ENCODE results near the gene DYRK4. TPM values are rescaled to one million over a fixed set of nuclear protein-coding genes. Genes with fewer than 3 reads are reported as not detected.

Gene DYRK4
- total and polyA plus RNA-seq, 4 donors, result 29.6 to 74.8 (median 39.6) TPM

DNA sequence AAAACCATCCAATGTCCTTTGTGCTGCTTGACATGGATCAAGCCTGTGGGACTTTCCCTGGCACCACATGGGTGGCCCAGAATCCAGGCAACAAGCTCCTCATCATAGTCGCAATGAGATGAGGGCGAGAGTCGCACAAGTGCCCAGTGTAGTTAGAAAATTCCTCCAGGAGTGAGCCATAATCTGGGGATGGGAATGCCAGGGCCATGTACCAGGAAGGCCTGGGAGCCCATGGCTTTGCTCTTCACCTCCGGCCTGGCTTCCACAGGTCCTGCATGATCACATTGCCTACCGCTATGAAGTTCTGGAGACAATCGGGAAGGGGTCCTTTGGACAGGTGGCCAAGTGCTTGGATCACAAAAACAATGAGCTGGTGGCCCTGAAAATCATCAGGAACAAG is 33.9 kb downstream of the DYRK4 start:
- Histone ChIP-seq H3K36me3 (ENCODE audit: control insufficient read depth in 1 of 2, insufficient read depth in 2 of 2, low read length in 1 of 2) (no peaks in the 10 kb centered on the region), H3K4me1 (ENCODE audit: control insufficient read depth in 1 of 2, insufficient read depth in 2 of 2, low read length in 2 of 2) (no peaks in the 10 kb centered on the region), H3K27me3 (ENCODE audit: control insufficient read depth in 1 of 2, insufficient read depth in 2 of 2, low read length in 1 of 2) (no peaks in the 10 kb centered on the region), H3K4me3 (ENCODE audit: low read length in 2 of 2) (no peak overlapping the region), H3K27ac (ENCODE audit: low read depth in 1 of 2, low read length in 2 of 2) (no peak overlapping the region), H3K9me3 (ENCODE audit: control insufficient read depth, low read length) (no peaks in the 10 kb centered on the region)
- WGBS, 2 donors, result 93 to 94% methylated on average over 6 of the region's 6 CpGs
- DNase-seq, result no peak
- no peak for ATAC-seq (ENCODE audit: low FRiP score)
- intact Hi-C loops (cut with DNase I), result no loop called here

DNA sequence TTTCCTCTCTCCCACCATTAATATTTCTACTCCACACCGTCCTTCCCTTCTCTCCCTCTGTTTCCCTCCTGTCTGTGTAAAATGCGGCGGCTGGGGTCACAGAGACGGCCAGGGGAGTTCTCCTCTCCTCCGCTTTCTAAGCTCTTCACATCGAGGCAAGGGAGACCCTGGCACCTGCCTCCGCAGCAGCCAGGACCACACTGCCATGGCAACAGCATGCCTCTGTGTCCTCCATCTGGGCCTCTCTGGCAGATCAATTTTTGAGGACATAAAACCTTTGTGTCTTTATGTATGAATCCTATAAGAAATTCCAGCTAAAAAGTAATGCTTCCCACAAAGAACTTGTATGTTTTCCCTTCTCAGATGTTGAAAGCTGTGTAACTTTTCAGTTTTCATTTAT is 41.4 kb downstream of the DYRK4 start:
- H3K36me3 ChIP-seq (ENCODE audit: control insufficient read depth in 1 of 2, insufficient read depth in 2 of 2, low read length in 1 of 2), result no peaks in the 10 kb centered on the region
- H3K4me3 ChIP-seq (ENCODE audit: low read length in 2 of 2), result no peak overlapping the region
- intact Hi-C loops (cut with DNase I), result loop anchor here (10.0 kb wide), 1 partner anchor 151 kb away; no protein-coding TSS in a partner anchor
- no peak overlapping the region for H3K27ac ChIP-seq (ENCODE audit: low read depth in 1 of 2, low read length in 2 of 2)
- ATAC-seq (ENCODE audit: low FRiP score), result no peak
- no peaks in the 10 kb centered on the region for H3K9me3 ChIP-seq (ENCODE audit: control insufficient read depth, low read length)
- no peaks in the 10 kb centered on the region for H3K27me3 ChIP-seq (ENCODE audit: control insufficient read depth in 1 of 2, insufficient read depth in 2 of 2, low read length in 1 of 2)
- H3K4me1 ChIP-seq (ENCODE audit: control insufficient read depth in 1 of 2, insufficient read depth in 2 of 2, low read length in 2 of 2), result no peaks in the 10 kb centered on the region
- 60 to 65% methylated on average over 7 of the region's 7 CpGs for WGBS, 2 donors
- no peak for DNase-seq

DNA sequence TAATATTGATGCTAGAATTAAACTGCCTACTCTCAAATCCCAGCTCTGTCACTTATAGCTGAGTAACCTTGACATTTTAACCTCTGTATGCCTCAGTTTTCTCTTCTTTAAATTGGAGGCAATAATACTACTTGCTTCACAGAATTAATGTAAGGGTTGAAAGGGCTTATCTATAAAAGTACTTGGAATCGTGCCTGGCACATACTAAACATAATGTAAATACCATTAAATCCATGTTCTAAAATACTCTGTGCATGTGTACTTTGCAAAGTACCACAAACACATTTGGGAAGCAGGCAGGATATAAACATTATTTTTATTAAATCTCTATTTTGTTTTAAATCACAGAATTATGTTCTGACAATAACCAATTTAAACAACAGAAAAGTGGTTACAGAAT is 41.9 kb downstream of the DYRK4 start:
- ATAC-seq (ENCODE audit: low FRiP score), result no peak
- Histone ChIP-seq H3K27ac (ENCODE audit: low read depth in 1 of 2, low read length in 2 of 2) (no peak overlapping the region), H3K36me3 (ENCODE audit: control insufficient read depth in 1 of 2, insufficient read depth in 2 of 2, low read length in 1 of 2) (no peaks in the 10 kb centered on the region), H3K9me3 (ENCODE audit: control insufficient read depth, low read length) (no peaks in the 10 kb centered on the region), H3K4me1 (ENCODE audit: control insufficient read depth in 1 of 2, insufficient read depth in 2 of 2, low read length in 2 of 2) (no peaks in the 10 kb centered on the region), H3K27me3 (ENCODE audit: control insufficient read depth in 1 of 2, insufficient read depth in 2 of 2, low read length in 1 of 2) (no peaks in the 10 kb centered on the region), H3K4me3 (ENCODE audit: low read length in 2 of 2) (no peak overlapping the region)
- 9 to 11% methylated on average over 1 of the region's 1 CpG for WGBS, 2 donors
- intact Hi-C loops (cut with DNase I), result loop anchor here (10.0 kb wide), 1 partner anchor 151 kb away; no protein-coding TSS in a partner anchor
- DNase-seq, result no peak

DNA sequence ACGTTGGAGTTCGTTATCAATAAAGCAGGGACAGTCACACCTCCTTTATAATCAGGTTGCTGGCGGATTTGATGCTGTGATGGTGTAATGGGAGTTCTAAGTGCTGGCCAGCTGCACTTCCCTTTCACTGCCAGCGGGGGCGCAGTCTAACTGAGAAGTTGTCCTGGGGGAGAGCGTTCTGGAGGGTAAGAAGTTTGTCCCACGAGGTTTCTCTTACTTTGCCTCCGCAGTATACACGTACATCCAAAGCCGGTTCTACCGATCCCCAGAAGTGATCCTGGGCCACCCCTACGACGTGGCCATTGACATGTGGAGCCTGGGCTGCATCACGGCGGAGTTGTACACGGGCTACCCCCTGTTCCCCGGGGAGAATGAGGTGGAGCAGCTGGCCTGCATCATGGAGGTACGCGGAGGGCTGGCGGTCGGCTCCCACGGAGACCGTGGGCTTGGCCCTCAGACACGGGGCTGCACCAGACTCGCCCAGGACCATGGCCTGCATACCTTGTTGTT is 42.7 kb downstream of the DYRK4 start:
- DNase-seq (peak; percentile 84 to 89), ATAC-seq (ENCODE audit: low FRiP score) (peak; percentile 95)
- Histone ChIP-seq H3K27ac (ENCODE audit: low read depth in 1 of 2, low read length in 2 of 2) (peak overlapping the region in 1 of 2 donors; percentile 26), H3K9me3 (ENCODE audit: control insufficient read depth, low read length) (no peaks in the 10 kb centered on the region), H3K4me1 (ENCODE audit: control insufficient read depth in 1 of 2, insufficient read depth in 2 of 2, low read length in 2 of 2) (no peaks in the 10 kb centered on the region), H3K36me3 (ENCODE audit: control insufficient read depth in 1 of 2, insufficient read depth in 2 of 2, low read length in 1 of 2) (no peaks in the 10 kb centered on the region), H3K27me3 (ENCODE audit: control insufficient read depth in 1 of 2, insufficient read depth in 2 of 2, low read length in 1 of 2) (no peaks in the 10 kb centered on the region), H3K4me3 (ENCODE audit: low read length in 2 of 2) (peak overlapping the region; percentile 71 to 82)
- WGBS, 2 donors, result 0 to 1% methylated on average over 25 of the region's 25 CpGs
- intact Hi-C loops (cut with DNase I), result loop anchor here (10.0 kb wide), 1 partner anchor 150 kb away; no protein-coding TSS in a partner anchor

DNA sequence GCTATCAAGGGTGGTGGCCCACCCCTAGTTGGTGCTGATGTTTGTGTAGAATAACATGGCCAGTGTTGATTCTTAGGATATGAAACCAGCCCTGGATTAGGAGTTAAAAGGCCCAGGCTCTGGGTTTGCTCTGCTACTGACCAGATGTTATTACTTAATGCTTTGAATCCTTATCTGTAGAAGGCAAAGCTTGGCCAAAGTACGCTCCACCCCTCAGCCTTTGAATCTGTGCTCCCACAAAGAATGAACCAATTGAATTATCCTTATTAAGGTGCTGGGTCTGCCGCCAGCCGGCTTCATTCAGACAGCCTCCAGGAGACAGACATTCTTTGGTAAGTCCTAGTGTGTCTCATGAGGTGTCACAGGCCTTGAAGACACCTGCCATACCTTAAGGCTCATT is 45.0 kb downstream of the DYRK4 start:
- no peaks in the 10 kb centered on the region for H3K9me3 ChIP-seq (ENCODE audit: control insufficient read depth, low read length)
- H3K4me1 ChIP-seq (ENCODE audit: control insufficient read depth in 1 of 2, insufficient read depth in 2 of 2, low read length in 2 of 2), result no peaks in the 10 kb centered on the region
- no peak overlapping the region for H3K4me3 ChIP-seq (ENCODE audit: low read length in 2 of 2)
- DNase-seq (no peak), ATAC-seq (ENCODE audit: low FRiP score) (no peak)
- H3K36me3 ChIP-seq (ENCODE audit: control insufficient read depth in 1 of 2, insufficient read depth in 2 of 2, low read length in 1 of 2), result peaks cover 0 to 2% of the 10 kb centered on the region in 2 donors
- 77 to 92% methylated on average over 3 of the region's 3 CpGs for WGBS, 2 donors
- no peak overlapping the region for H3K27ac ChIP-seq (ENCODE audit: low read depth in 1 of 2, low read length in 2 of 2)
- intact Hi-C loops (cut with DNase I), result loop anchor here (10.0 kb wide), 1 partner anchor 148 kb away; no protein-coding TSS in a partner anchor
- H3K27me3 ChIP-seq (ENCODE audit: control insufficient read depth in 1 of 2, insufficient read depth in 2 of 2, low read length in 1 of 2), result no peaks in the 10 kb centered on the region

DNA sequence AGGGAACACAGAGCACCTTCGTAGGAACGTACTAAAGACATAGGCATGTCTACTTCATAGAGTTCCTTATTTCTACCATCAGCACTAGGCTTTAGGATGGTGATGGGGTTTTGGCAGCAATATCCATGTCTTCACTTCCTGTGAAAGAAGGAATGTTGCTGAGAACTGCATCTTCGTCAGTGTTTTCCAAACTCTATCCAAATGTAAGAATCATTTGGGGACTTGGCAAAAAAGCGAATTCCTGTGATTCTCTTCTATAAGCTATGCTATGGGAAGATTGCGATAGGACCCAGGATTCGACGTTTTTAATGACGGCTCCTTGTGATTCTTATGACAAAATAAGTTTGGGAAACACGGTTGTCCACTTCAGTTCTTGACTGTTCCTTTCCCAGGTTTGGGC is 47.1 kb downstream of the DYRK4 start:
- no peaks in the 10 kb centered on the region for H3K4me1 ChIP-seq (ENCODE audit: control insufficient read depth in 1 of 2, insufficient read depth in 2 of 2, low read length in 2 of 2)
- intact Hi-C loops (cut with DNase I), result loop anchor here (10.0 kb wide), 1 partner anchor 146 kb away; no protein-coding TSS in a partner anchor
- no peak overlapping the region for H3K4me3 ChIP-seq (ENCODE audit: low read length in 2 of 2)
- ATAC-seq (ENCODE audit: low FRiP score) (no peak), DNase-seq (no peak)
- H3K27me3 ChIP-seq (ENCODE audit: control insufficient read depth in 1 of 2, insufficient read depth in 2 of 2, low read length in 1 of 2), result no peaks in the 10 kb centered on the region
- H3K27ac ChIP-seq (ENCODE audit: low read depth in 1 of 2, low read length in 2 of 2), result no peak overlapping the region
- peaks cover 4 to 8% of the 10 kb centered on the region in 2 donors for H3K36me3 ChIP-seq (ENCODE audit: control insufficient read depth in 1 of 2, insufficient read depth in 2 of 2, low read length in 1 of 2)
- no peaks in the 10 kb centered on the region for H3K9me3 ChIP-seq (ENCODE audit: control insufficient read depth, low read length)
- WGBS, 2 donors, result 87 to 89% methylated on average over 9 of the region's 9 CpGs

DNA sequence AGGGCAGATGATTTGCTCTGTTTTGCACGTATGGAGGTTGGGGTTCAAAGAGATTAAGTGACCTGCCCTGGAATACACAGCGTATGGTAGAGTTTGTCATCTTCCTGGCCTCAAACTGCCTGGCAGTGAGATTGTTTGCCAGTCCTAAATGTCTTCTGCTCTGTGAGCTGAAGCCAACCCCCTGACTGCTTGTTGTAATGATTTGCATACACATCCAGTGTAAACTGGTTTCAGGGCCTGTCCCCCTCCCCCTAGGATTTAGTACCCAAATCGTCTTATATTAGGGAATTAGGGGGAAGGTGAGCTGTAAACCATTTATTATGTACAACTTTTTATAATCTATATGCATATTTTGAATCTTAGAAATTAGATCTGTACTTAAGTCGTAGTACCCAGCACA is 48.5 kb downstream of the DYRK4 start:
- Histone ChIP-seq H3K4me3 (ENCODE audit: low read length in 2 of 2) (no peak overlapping the region), H3K4me1 (ENCODE audit: control insufficient read depth in 1 of 2, insufficient read depth in 2 of 2, low read length in 2 of 2) (no peaks in the 10 kb centered on the region), H3K36me3 (ENCODE audit: control insufficient read depth in 1 of 2, insufficient read depth in 2 of 2, low read length in 1 of 2) (peaks cover 6 to 9% of the 10 kb centered on the region in 2 donors), H3K9me3 (ENCODE audit: control insufficient read depth, low read length) (no peaks in the 10 kb centered on the region), H3K27me3 (ENCODE audit: control insufficient read depth in 1 of 2, insufficient read depth in 2 of 2, low read length in 1 of 2) (no peaks in the 10 kb centered on the region), H3K27ac (ENCODE audit: low read depth in 1 of 2, low read length in 2 of 2) (no peak overlapping the region)
- ATAC-seq (ENCODE audit: low FRiP score), result no peak
- DNase-seq, result no peak
- 56 to 66% methylated on average over 4 of the region's 4 CpGs for WGBS, 2 donors
- intact Hi-C loops (cut with DNase I), result no loop called here

DNA sequence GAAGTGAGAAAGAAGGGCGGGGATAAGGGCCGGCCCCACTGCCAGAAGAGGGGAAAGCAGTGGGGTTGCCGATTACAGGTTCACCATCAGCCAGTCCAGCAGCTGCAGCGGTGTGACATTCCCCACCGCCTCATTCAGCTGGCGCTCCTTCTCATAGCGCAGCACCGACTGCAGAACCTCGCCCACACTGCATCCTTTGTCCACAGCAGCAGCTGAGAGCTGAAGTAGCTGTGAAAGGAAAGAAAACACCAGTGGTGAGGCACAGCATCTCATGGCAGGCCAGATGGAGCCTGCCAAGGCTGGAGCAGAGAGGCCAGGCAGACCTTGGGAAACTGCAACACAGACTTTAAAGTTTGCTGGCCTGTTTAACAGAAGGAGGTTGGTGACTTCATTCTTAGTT is 53.7 kb downstream of the DYRK4 start:
- intact Hi-C loops (cut with DNase I), result no loop called here
- no peak overlapping the region for H3K27ac ChIP-seq (ENCODE audit: low read depth in 1 of 2, low read length in 2 of 2)
- DNase-seq, result no peak
- H3K9me3 ChIP-seq (ENCODE audit: control insufficient read depth, low read length), result no peaks in the 10 kb centered on the region
- peaks cover 4 to 9% of the 10 kb centered on the region in 2 donors for H3K36me3 ChIP-seq (ENCODE audit: control insufficient read depth in 1 of 2, insufficient read depth in 2 of 2, low read length in 1 of 2)
- no peaks in the 10 kb centered on the region for H3K27me3 ChIP-seq (ENCODE audit: control insufficient read depth in 1 of 2, insufficient read depth in 2 of 2, low read length in 1 of 2)
- no peak for ATAC-seq (ENCODE audit: low FRiP score)
- 77 to 84% methylated on average over 9 of the region's 9 CpGs for WGBS, 2 donors
- no peaks in the 10 kb centered on the region for H3K4me1 ChIP-seq (ENCODE audit: control insufficient read depth in 1 of 2, insufficient read depth in 2 of 2, low read length in 2 of 2)
- no peak overlapping the region for H3K4me3 ChIP-seq (ENCODE audit: low read length in 2 of 2)

DNA sequence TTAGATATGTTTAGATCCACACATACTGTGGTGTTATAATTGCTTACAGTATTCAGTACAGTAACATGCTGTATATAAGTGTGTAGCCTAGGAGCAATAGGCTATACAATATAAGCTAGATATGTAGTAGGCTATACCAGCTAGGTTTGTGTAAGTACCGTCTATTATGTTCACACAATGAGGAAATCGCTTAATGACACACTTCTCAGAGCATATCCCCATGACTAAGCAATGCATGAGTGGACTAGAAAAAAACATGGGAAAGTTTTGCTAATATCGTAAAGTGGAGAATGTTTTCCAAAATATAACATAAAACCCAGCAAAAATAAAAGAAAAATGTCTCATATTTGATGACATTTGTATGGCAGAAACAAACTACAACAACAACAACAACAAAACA is 59.5 kb downstream of the DYRK4 start:
- no peak overlapping the region for H3K4me3 ChIP-seq (ENCODE audit: low read length in 2 of 2)
- no peaks in the 10 kb centered on the region for H3K4me1 ChIP-seq (ENCODE audit: control insufficient read depth in 1 of 2, insufficient read depth in 2 of 2, low read length in 2 of 2)
- 89 to 92% methylated on average over 3 of the region's 3 CpGs for WGBS, 2 donors
- H3K27ac ChIP-seq (ENCODE audit: low read depth in 1 of 2, low read length in 2 of 2), result no peak overlapping the region
- H3K36me3 ChIP-seq (ENCODE audit: control insufficient read depth in 1 of 2, insufficient read depth in 2 of 2, low read length in 1 of 2), result no peaks in the 10 kb centered on the region
- no peaks in the 10 kb centered on the region for H3K9me3 ChIP-seq (ENCODE audit: control insufficient read depth, low read length)
- intact Hi-C loops (cut with DNase I), result no loop called here
- ATAC-seq (ENCODE audit: low FRiP score) (no peak), DNase-seq (no peak)
- H3K27me3 ChIP-seq (ENCODE audit: control insufficient read depth in 1 of 2, insufficient read depth in 2 of 2, low read length in 1 of 2), result no peaks in the 10 kb centered on the region
